GM21619 (cell line): ENCODE measurements around the gene OTOA.
"Not testable (repeated sequence)": the region's sequence is repeated elsewhere in the genome, so short reads cannot be mapped to it uniquely, and the experiment has no call there.

Source experiments
- ATAC-seq: cut with Tn5 transposase; IDR thresholded peaks from one replicate; pipeline ENCODE4 v1.9.1; 2021; ENCODE audit not compliant: unreplicated experiment

OTOA gene

DNA sequence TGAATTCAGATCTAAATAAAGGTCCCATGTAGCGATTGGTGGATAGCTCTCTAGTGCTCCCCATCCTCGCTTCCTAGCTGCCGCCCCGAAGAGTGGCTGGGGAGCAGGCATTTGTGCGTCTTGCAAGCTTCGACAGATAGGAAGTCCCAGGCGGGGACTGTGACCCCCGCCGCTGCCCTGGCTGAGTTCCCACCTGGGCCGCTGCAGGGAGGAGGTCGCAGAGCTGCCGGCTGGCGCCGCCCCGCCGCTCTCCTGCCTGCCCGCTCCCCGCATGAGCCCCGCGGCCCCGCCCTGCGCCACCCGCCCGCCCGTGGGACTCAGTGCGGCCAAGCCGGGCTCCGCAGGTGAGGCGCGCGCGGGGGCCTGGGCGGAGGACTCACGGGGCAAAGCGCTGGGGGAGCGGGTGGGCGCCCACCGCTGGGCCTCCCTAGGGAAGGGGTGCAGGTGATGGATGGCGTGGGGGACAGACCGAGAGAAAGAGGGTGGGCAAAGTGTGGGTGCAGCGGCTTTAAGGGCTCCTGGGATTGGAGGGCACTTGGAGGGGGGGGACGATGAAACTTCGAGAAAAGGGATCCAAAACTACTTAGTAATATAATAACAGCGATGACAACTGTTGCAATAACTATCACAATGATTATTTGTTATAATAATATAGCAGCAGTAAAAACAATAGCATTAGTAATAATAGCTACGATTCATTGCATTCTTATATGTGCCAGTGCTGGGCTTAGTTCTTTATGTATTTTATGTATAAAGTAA lies at the start of gene OTOA:
Gene OTOA, plus strand, starts transcription at position 80 of the 759 bp plus-strand sequence. CDS start 14,547 bp downstream, outside the sequence.
- ATAC-seq: no peak

DNA sequence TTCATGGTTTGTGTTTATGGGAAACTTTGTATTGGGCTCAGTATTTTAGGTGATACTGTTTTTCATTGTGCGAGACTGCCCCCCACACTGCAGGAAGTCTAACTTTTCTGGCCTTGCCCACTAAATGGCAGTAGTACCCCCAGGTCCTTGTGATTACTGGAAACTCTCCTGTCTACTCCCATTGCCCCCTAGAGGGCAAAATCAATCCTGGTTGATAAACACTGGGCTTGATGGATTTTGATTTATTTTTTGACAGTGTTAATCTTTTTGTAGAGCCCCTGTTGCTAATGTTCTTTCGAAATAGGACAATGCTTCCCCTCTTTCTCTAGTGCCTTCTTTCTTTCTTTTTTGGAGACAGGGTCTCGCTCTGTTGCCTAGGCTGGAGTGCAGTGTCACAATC lies 48.9 kb upstream of the OTOA start:
- no peak for ATAC-seq

DNA sequence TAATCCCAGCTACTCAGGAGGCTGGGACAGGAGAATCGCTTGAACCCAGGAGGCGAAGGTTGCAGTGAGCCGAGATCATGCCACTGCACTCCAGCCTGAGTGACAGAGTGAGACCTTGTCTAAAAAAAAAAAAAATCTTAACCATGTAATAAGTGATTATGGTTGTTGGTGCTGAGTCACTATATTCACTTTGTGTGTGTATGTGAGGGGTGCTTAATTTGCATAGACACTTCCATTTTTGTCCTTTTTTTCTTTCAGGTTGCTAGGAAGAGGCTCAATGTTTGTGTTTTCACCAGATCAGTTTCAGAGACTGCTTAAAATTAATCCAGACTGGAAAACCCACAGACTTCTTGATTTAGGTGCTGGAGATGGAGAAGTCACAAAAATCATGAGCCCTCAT lies 46.2 kb upstream of the OTOA start:
- no peak for ATAC-seq

DNA sequence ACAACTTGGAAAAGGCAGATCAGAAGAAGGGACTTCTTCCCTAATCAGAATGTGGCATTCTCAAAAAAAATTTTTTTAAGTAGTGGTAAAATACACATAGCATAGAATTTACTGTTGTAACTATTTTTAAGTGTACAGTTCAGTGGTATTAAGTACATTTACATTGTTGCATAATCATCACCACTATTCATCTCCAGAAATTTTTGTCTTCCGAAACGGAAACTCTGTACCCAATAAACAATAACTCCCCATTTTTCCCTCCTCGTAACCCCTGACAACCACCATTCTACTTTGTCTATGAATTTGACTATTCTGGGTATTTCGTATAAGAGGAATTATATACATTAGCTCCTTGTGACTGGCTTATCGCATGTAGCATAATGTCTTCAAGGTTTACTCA lies 45.5 kb upstream of the OTOA start:
- ATAC-seq: no peak

DNA sequence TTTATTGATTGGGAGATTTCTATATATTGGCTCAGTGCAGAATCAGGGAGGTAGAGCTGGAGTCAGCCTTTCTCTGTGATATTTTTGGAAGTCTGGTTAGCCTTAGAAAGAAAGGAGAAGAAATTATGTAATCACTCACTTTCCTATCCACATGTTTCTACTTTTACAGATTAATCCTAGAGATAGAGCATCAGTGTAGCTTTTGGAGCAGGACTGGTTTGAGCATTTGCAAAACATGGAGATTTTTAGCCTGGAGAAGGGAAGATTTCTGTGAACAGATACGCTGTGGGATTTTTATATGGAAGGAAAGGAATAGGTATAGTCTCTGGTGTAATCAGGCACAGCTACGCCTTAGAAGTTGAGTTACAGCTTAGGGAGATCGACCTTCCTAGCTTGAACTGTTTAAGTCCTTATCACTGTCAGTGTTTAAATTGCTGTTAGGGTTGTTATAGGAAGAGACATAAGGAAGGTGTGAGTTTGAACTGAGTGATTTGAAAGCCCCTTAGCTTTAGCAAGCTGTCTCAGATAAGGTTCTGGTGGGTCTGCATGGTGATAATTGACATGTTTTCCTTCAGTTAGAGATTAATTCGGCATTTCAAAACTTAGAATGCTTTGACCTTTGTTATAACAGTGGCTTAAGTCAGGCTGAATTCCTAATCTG lies 43.9 kb upstream of the OTOA start:
- ATAC-seq: no peak

DNA sequence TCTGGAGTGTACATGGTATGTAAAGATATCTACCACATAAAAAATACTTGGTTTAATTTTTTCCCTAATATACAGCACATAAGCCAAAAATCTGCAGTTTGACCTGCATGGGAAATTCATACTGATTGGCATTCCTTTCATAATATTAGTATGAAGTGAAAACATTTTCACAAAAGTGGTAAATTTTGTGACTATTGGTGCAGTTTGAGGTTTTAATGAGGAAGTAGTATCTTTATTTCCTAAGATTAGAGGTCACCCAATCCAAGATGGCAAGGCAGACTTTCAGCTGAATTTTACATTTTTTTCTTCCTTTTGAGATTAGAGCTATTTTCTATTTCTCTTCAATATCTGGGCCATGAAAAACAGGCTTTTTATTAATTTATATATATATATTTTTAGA lies 43.2 kb upstream of the OTOA start:
- ATAC-seq: no peak

DNA sequence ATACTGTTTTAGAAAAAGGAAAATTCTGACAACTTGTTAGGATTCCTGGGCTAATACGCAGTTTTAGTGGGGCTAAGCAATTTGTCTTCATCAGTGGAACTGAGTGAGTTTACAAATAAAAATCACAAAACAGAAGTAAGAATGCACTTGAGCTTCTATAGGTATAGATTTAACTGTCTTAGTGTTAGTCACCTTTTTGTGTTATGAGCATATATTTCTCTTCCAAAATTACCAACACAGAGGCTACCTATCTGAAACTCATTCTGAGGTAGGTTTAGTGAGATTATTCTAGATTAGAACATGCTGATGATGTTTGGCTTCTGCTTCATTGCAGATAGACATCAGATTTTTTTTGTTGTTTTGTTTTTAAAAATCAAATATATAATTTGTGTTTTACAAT lies 41.2 kb upstream of the OTOA start:
- no peak for ATAC-seq

DNA sequence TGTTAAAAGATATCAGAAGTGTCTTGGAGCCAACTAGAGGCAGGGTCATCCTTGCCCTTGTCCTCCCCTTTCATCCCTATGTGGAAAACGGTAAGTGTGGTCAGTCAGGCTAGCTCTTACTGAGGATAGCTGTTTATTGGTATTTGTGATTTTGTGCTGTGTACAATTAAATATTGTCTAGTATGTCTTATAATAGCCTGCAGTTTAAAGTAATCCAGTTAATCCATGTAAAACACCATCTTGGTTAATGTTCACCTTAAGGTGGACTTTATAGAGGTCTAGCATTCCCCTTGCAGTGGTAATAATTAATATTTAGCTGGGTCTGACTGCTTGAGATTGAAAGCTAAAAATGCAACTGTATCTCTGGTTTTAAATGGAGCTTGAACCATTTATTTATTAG lies 38.7 kb upstream of the OTOA start:
- ATAC-seq: no peak

DNA sequence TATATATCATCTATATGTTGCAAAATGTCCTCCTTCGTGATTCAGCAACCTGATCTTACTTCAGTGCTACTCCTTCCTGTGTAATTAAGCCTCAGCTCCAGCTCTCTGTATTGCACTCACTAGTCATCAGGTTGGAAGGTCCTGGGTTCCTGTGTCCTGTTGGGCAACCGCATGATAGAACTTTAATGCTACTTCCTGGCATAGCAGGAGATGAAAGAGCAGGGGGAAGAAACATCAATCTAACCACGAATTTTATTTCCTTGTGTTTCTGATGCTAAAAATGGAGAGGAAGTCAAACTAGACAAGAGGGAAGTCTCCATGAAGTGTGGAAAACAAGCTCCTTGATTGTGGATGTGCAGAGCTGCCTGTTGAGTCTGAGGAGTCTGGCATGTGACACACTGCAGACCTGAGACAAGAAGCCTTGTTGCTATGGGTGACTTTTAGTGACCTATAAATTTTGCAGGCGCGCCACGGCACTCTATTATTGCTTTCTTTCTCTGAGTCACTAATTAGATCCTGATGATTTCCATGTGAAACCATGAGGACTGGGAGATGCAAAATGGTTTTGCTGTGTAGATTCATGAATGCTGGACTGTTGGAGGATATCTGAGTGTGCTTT lies 37.0 kb upstream of the OTOA start:
- ATAC-seq: no peak

DNA sequence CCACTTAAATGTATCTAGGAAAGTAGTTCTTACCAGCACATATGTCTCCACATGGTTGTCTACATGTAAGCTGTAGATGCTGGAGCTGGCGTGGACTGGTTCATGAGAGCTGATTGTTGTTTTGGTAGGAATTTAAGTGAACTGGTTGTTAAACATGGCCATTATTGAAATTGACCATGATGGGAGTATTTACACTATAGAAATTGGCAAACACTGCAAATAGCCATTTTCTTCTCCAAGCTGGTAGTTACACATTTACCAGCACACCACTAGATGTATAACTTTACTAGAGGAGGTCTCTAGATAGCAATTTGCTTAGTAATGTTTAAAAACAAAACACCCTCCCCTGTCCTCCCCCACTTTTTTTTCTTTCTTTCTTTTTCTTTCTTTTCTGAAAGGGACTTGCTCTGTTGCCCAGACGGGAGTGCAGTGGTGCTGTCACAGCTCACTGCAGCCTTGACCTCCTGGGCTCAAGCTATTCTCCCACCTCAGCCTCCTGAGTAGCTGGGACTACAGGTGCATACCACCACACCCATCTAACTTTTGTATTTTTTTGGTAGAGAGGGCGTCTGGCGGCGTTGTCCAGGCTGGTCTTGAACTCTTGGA lies 35.5 kb upstream of the OTOA start:
- no peak for ATAC-seq

DNA sequence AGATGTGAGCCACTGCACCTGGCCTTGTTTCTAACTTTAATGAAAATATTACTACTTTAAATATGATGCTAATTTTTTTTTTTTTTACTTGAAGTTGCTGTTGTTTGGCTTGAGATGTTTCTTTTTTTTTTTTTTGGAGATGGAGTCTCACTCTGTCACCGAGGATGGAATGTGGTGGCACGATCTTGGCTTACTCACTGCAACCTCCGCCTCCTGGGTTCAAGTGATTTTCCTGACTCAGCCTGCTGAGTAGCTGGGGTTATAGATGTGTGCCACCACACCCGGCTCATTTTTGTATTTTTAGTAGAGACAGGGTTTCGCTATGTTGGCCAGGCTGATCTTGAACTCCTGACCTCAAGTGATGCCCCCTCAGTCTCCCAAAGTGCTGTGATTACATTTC lies 35.0 kb upstream of the OTOA start:
- no peak for ATAC-seq

DNA sequence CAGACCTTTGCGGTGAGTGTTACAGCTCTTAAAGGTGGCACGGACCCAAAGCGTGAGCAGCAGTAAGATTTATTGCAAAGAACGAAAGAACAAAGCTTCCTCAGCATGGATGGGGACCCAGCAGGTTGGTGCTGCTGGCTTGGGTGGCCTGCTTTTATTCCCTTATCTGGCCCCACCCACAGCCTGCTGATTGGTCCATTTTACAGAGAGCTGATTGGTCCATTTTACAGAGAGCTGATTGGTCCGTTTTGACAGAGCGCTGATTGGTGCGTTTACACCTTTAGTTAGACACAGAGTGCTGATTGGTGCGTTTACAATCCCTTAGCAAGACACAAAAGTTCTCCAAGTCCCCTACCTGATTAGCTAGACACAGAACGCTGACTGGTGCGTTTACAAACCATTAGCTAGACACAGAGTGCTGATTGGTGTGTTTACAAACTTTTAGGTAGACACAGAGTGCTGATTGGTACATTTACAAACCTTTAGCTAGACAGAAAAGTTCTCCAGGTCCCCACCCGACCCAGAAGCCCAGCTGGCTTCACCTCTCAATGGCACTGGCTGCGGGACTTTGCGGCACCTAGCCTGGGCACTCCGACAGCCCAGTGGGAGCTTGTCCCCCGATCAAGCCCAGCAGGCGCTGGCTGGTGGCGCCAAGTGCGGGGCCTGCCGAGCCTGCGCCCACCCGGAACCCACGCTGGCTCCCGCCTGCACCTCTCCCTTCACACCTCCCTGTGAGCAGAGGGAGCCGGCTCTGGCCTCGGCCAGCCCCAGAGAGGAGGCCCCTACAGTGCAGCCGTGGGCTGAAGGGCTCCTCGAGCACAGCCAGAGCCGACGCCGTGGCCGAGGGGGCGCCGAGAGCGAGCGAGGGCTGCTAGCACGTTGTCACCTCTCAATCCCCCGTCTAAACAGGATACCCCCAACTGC lies 33.9 kb upstream of the OTOA start:
- not testable (repeated sequence) for ATAC-seq

DNA sequence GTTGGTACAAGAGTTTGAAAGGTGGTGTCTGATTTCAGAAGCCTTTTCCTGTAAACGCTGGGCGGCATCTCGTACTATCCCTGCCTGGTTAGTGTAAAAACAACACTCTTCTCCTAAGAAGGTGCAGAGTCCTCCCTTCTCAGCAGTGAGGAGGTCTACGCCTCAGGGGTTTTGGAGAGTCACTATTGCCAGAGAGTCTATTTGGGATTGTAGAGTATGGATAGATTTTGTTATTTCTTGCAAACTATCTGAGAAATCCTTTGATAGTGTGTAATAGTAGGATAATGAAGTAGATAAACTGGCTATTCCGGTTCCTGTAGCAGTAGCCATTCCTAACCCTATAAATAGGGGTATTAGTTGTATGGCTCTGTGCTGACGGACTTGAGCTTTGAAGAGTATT lies 32.9 kb upstream of the OTOA start:
- ATAC-seq: not testable (repeated sequence)

DNA sequence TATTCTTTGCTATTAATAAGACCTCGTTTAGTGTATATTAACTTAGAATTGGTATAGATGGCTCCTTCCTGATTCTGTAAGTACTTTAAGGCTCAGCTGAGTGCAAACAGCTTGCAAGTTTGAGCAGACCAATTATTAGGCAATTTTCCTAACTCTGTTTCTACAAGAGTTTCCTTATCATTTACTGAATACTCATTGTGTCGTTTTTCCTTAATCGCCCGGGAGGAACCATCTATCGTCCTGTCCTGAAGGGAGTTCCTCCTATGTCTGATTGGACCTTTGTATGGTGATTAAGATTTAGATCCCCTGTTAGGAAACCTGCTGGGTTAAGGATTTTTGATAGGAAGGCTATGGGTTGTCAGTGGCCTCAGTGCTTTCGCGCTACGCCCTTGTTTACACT lies 32.4 kb upstream of the OTOA start:
- not testable (repeated sequence) for ATAC-seq

DNA sequence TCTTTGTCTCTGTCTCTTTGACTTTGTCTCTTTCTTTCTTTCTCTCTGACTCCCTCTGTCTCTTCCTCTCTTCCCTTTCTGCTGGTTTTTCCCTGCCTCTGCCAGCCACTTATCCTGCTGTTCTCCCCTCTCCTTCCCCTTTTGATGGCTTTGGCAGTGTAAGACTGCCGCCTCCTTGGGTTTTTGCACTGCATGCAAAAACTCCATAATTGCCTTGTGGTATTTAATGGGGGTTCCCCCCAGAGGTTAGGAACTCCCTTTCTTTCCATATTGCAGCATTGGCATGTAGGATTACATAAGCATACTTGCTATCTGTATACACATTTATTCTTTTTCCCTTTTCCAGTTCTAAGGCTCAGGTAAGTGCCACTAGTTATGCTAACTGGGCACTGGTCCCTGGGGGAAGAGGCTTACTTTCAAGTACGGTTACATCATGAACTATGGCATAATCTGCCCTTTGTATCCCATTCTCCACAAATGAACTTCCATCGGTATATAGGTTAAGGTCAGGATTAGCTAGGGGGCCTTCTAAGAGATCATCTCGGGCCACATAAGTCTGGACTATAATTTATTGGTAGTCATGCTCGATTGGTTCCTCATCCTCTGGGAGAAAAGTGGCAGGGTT lies 31.7 kb upstream of the OTOA start:
- not testable (repeated sequence) for ATAC-seq

DNA sequence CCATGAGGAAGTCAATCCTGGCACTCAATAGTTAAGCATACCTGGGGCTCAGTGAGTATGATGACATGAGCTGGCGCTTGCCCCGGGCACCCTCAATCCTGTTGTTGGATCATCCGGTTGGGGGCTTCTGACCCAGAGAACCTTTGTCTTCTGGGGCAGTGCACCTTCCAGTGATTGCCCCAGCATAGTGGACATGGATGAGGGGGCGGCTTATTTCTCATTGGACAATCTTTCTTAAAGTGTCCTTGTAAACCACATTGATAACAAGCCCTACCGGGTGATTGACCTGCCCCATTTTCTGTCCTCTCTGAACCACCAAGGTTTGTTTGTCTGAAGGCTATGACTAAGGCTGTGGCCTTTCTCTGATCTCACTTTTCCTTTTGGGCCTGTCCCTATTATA lies 29.6 kb upstream of the OTOA start:
- no peak for ATAC-seq

DNA sequence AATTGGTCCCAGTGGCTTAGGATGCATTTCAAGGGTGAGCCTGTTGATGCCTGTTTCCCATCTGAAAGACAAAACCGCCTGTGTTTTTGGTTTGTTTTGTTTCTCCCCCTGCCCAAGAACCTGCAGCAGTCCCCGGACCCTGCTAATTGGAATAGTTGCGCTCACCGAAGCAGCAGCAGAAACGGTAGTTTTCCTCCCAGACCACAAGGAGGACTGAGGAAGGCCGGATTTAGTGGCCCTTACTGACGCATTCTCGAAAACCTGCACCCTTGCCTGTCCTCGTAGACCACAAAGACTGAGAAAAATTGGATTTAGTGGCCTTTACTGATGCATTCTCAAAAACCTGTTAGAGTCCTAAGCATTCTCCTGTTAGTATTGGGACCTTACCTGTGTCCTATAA lies 28.1 kb upstream of the OTOA start:
- not testable (repeated sequence) for ATAC-seq

DNA sequence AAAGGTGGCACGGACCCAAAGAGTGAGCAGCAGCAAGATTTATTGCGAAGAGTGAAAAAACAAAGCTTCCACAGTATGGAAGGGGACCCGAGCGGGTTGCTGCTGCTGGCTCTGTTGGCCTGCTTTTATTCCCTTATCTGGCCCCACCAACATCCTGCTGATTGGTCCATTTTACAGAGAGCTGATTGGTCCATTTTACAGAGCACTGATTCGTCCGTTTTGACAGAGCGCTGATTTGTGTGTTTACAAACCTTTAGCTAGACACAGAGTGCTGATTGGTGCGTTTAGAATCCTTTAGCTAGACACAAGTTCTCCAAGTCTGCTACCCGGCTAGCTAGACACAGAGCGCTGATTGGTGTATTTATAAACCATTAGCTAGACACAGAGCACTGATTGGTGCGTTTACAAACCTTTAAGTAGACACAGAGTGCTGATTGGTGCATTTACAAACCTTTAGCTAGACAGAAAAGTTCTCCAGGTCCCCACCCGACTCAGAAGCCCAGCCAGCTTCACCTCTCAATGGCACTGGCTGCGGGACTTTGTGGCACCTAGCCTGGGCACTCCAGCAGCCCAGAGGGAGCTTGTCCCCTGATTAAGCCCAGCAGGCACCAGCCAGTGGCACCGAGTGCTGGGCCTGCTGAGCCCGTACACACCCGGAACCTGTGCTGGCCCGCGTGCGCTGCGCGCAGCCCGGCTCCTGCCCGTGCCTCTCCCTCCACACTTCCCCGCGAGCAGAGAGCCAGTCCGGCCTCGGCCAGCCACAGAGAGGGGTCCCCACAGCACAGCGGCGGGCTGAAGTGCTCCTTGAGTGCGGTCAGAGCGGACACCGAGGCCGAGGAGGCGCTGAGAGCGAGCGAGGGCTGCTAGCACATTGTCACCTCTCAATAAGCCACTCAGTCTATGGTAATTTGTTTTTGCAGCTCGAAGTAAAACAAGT lies 26.5 kb upstream of the OTOA start:
- no peak for ATAC-seq

DNA sequence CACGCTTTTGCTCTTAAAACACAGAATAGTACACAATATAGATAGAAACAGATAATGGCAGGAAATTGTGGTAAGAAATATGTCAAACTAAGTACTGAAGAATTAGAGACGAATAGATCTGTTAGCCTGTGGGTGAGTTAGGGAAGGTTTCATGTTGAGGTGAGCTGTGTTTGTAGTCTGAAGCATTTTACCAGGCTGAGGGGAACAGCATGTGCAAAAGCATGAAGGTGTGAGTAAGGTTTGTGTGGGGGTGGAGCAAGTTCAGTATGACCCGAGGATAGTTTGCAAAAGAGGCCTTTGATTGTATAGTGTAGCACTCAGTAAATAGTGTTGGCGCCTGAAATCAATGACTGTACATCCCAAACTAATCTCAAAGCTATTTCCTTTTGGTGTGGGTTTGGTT lies 25.2 kb upstream of the OTOA start:
- no peak for ATAC-seq
